Activated CD4-positive, alpha-beta T cell treated with anti-CD3 and anti-CD28 coated beads, Interleukin-2, amount 50 U/mL, for 16 hours (primary cell): Measurements from ENCODE around the gene USP35.
"Not testable (repeated sequence)": the region's sequence is repeated elsewhere in the genome, so short reads cannot be mapped to it uniquely, and the experiment has no call there.

Experiments
- DNase-seq: peaks from one replicate; pipeline ENCODE4 v3.0.0-alpha.2; 2020

The USP35 gene

DNA sequence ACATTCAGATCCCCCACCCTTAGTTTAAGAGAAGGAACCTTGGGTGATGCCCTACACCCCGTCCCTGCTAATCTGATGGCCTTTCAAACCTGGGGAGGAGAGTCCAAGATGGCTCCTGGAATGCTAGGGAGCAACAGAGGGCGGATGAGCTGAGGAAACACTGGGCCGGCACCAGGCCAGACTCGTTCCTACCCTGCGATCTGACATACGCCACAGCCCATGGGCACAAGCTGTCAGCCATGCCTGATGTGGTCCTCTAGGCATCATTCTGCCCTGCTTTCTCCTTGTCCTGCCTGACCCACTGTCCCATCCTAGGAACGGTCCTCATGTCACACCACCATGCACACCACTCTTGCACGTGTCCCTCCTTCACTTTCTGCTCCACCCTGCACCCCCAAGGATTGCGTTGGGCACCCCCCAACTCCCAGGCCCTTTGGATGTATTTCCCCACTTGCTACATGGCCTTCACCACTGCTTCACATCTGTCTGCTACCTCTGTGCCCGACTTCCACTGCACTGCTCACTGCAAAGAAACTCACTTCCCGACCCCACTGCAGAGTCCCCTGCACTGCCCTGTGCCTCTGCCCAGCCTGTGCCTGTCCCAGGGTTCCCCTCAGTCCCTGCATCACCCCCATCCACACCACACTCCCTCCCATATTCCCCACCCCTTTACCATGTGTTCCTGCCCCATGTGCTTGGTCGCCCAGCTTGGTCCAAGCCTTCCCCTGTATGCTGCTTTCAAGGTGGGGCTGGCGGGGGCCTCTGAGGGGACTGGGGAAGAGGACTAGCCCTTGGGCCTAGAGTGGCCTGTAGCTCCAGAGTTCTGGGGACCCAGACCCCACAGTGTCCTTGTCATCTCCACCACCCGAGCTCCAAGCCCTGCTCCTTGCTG, 29.2 kb downstream of the USP35 start:
- DNase-seq: no peak

DNA sequence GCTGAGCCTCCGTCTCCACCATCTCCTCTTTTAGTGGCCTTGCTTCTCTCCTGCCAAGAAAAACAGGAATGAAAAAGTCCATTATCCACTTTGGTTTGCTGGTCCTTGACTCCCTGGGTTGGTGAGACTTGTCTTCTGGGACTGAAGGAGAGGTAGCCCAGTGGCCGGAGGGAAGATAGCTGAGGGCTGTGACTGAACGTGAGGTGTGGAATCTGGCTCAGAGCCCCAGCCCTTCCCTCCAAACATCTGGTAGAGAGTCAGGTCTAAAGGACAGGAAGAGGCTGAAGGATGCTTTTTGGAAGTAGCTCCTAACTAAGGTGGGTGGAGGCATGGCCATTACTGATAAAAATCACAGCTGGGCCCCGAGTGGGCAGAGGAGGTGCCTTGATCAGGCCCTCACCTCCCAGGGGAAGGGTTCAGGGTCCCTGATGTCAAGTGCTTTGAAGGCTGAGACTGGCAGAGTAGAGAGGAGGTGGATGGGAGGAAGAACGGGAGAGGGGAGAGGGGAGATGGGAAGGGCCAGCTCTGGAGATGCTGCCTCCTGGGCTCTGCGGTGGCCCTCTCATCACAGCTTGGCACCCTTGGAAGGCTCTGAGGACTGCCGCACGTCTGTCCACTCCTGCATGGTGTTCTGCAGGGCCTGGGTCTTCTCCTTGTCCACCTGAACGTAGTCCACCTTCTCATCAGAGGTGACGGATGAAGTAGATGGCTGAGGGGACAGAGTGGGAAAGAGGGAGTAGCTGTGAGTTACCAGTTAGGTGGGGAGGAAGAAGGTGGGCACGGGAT, 30.2 kb downstream of the USP35 start:
- DNase-seq: no peak

DNA sequence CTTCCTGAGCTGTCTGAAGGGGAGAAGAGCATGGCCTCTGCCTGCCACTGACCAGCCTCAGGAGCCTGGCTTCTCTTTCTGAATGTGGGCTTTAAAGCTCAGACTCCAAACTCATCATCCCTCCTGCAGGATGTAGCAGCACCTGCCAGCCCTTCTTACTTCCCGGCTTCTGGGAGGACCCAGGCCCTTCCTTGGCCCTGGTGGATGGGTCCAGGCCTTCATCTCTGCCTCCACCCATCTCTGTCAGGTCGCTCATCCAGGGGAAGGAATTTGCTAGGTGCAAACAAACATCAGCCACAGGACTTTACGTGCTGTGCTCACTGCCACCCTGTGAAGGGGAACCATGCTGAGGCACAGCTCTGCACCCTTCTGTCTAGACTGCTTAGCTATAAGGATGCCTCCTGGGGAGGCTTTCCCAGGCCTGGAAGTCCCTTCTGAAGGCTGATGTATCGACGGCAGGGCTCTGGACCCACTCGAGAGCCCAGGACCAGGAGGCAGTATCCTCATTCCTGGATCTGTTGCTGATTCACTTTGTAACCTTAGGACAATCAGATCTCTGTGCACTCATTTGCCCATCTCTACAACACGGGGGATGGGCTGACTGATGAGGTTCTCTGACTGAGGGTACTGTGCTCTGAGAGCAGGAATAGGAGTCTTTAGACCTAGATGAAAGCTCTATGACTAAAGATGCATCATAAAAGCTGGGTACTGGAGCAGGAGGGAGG, 30.9 kb downstream of the USP35 start:
- no peak for DNase-seq

DNA sequence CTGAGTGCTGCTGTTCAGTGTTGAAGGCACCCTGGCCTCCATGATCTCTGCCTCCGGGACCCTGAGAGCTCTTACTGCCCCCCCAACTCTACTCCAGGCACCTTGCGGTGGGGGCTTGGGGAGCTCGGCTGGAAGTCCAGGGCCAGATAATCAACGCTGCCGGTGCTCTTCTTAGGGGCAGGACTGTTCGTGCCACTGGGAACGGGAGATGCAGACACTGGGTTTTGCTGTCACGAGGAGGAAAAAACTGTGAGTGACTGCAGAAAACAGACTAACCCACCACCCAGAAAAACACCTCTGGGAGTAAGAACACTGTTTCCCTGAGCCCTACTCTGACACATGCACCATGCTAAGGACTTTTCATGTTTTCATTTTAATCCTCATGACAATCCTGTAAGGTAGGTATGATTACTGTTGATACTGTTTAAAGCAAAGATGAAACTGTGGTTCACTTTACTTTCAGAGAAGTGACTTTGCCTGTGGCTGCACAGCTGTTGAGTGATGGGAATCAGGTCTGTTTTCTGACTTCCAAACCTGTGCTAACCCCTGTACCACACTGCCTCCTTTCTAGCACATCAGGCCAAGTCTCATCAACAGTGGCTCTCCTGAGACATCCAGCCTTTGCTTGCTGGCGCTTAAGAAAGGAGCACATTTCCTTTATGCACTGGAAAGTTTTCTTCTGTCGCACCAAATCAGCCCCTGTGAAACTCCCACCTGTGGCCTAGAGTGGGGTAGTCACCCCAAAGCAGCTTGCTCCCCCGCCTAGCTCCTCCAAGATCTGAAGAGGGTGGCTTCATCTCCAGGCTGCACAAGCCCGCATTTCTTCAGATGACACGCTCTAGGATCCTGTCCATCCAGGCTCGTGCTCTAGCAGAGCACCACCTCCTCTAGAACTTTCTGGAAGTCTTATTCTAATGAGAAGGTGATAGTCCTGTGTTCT, 31.8 kb downstream of the USP35 start:
- DNase-seq: no peak

DNA sequence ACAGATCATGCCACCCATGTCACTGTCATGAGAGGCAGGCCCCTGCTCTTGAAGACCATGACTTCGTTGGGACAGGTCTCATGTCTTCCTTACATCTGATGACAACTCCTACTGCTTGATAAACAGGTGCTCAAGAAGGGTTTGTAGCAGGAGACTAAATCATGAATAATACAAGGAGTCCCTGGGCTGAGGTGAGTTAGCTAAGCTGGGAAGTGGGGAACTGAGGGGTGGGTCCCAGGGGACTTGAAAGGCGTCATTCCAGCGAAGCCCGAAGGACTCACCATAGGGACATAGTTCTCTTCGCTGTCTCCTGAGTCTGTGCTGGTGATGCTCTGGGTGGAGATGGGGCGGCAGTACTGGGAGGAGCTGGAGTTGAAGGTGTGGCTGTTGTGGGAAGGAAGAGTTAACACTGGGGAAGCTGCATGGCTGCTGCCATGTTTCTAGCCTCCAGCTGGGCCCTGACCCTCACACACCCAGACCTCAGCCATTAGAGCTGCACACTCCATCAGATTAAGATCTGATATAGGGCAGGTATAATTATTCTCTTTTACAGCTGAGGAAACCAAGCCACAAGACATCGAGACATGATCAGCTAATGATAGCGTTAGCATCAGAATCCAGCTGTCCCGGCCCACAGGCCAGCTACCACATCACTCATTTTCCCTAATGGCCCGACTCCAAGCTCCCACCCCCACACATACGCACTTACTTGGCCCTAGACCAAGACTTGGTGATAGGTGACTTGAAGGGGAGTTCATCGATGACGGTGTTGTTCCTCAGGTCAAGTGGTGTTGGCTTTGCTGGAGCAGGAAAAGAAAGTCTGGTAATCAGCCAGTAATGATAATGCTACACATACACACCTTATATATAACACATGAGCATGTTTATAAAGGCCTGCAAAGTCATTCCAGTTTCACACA, 32.9 kb downstream of the USP35 start:
- no peak for DNase-seq

DNA sequence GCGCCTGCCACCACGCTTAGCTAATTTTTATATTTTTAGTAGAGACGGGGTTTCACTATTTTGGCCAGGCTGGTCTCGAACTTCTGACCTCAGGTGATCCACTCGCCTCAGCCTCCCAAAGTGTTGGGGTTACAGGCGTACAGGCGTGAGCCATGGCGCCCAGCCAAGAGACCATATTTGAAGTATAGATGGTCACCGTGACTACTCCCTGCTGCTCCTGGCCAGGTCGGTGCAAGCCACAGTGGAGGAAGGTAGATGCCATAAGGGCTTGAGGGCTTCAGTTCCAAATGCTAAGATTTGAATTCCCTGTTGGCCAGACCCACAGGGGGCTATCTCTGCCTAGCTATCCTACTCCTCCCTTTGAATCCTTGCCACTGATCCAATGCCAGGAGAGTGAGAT, 34.0 kb downstream of the USP35 start:
- not testable (repeated sequence) for DNase-seq

DNA sequence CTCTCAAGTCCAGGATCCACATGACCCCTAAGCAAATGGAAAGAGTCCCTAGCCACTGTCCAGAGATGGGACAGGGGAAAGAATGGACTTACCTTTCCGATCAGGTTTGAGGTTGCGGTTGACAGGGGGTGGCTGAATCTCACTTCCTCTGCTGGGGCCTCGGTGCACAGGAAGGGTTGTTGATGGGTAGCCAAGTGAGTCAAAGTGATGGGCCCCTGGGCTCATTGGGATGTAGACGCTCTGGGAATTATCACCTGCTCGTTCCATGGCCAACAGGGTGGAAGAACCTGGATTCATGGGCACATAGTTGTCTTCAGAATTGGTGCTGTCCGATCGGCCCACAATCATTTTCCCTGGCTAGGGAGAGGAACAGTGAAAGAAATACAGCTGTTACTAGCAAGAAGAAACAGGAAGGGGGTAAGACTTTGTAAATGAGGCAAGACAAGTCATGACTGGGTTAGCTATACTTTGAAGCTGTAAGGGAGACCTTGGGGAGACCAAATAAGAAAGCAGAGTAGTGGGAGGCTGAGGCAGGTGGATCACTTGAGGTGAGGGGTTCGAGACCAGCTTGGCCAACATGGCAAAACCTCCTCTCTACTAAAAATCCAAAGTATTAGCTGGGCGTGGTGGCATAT, 34.7 kb downstream of the USP35 start:
- no peak for DNase-seq

DNA sequence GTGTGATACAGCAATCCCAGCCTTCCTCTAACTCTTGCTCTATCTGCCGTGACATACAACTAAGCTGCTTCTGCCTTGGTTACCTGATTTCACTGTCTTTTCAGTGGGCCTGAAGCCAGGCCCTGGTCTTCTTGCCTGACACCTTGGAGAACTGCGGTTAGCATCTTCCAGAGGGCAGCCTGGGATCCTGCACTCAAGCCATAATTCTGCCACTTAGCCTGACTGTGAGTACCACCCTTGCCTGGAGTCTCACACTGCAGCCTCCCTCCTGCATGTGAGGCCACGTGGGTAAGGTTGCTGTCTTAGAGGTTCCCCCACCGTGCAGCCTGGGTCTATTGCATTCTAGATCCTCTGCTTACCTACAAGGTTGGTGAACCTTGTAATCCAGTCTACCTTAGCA, 35.8 kb downstream of the USP35 start:
- DNase-seq: no peak

DNA sequence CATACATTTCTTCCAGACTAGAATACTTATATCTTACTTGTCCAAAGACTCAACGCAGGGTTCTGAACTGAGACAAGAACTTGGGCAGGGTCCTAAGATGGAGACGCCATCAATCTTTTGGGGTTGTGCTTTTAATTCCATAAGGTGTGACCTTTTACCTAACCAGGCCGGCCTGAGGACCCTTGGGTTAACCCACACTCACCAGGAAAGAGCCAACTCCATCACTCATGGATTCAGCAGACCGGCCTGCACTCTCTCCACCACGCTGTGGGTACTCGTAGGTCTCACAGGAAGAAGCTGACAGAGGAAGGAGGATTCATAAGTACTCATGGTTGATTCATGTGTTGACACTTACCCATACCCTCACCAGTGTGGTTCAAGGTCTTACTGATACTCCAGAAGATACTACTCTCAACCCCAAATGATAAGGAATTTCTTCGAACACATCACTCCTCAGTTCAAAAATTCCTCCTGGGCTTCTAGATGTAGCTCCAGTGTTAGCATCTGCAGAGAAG, 36.2 kb downstream of the USP35 start:
- no peak for DNase-seq

DNA sequence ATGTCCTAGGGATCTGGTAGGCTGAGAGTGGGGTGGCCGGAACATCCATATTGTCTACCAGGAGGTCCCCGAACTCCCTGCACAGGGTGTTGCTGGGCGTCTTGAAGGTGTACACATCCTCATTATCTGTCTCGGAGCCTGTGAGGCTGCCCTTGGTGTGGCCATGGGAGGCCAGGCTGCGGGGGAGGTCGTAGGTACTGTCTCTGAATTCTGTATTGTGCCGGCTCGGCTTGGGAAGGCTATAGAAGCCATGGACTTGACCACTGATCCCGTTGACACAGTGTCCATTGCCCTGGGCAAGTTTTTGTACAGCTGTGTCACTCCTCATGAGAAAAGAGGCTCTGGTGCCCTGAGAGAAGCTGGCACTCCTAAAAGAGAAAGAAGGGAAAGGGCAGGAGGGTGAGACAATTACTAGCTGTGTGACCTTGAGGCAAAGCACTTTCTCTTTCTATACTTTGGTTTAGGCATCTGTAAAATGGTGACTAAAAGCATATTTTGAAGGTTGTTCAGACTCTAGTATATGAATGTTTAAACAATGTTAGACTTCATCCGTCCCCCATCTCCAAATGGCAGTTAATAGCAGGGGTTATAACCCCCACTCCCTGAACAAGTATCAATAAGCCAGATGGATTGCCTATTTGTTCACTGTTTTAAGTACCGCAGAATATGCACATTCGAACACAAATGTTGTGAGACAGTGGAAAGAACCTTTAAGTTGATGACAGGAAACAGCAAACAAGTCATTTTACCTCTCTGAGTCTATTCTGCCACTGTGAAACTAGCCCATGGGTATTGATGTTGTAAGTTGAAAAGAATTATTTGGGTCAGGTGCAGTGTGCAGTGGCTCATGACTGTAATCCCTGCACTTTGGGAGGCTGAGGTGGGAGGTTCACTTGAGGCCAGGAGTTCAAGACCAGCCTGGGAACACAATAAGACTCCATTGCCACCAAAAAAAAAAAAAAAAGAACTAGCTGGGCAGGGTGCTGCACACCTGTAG, 38.3 kb downstream of the USP35 start:
- peak; percentile 27 for DNase-seq

DNA sequence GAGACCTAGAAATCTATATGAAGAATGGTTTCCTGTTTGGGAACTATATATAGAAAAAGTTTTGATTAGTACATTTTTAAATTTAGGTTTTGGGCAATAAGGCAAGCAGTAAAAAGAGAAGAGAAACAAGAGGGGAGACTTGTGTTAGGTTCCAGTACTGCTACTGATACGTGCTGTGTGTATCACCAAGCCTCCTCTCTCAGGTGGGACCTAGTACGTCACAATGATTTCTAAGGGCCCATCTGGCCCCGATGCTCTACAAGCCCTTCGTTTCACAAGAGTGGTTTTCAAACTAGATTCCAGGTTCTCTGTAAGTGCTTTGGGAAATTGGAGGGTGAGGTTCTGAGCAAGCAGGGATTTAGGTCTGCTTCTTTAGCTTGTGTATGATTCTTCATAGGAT, 39.2 kb downstream of the USP35 start:
- DNase-seq: no peak

DNA sequence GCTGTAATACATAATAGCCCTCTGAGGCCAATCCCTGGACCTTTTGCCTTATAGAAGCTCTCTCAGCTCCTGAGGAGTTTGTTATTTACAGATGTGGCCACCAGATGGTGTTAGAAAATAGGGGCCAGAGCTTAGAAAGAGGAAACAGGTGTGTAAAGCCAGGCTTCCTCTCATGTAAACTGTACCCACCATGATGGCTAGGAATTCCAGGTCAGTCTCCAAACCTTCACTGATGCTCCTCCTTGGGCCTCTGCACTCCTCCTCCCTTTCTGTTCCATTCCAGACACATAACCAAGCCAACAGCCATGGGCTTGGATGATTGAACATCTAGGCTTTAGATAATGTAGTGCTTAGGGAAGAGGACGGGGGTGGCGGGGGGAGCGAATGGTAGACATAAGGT, 39.7 kb downstream of the USP35 start:
- peak; percentile 41 for DNase-seq

DNA sequence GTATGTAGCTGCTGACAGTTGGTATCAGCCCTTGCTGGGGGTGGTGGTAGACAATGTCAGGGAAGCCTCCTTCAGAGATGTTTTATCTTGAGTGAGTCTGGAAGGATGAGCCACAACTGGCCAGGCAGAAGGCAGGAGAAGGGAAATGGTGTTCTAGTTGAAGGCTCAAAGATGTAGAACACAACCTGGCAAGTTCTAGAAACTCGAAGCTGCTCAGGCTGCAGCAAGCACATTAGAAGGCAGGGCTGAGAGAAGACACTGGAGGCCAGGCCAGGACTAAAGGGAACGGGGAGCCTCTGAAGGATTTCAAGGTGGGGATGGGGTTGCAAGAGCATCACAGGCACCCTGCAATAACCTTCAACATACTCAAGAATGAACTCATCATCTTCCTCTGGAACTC, 40.4 kb downstream of the USP35 start:
- DNase-seq: no peak

DNA sequence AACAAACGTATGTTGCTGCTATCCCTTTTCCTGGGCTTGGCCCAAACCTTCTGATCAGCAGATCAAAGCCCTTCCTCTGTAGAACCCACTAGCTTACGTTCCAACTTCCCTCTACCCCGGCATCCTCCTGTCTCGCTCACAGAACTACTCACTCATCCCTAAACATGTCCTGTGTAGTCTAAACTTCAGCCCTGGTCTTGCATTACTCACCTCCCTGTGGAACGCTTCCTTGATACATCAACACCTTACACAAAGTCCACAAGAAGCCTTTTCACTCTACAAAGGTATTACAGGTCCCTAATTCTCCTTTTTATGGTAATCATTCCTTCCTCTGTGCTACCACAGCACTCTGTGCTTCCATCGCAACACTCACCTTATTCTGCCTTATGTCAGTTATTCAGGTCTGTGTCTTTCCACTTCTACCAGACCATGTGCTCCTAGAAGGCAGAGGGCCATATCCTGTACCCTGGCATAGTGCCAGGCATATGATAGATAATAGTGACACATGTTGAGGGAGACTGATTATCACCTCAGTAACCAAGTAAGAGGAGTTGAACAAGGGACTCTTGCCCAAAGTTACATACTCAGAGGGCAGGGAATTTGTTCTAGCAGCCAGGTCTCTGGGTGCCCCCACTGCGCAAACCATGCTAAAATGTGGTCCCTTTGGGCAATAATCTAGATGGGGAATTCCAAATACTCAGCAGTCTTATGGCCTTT, 41.6 kb downstream of the USP35 start:
- DNase-seq: no peak

DNA sequence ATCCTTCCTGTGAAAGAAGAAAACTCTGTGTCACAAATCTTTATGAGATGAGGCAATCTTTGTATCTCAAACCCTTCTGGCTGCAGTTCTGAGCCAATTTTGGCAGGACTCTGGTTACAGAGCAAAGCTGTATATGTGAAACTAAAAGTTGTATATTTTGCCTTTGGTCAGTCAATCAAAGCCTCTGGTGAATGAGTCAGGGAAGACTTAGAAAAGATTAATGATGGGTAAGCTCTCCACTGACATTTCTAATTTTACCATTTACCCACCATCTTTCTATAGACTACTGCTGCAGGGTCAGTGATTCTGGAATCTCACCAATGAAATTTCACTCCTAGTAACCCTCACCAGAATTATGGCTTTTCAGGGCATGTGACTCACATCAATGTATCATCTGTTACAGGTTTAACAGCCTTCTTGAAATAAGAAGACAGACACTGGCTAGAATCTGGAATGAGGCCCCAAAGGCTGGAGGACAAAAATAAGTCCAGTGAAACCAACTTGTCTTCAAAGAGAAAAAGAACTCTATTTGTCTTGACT, 43.3 kb downstream of the USP35 start:
- DNase-seq: no peak

DNA sequence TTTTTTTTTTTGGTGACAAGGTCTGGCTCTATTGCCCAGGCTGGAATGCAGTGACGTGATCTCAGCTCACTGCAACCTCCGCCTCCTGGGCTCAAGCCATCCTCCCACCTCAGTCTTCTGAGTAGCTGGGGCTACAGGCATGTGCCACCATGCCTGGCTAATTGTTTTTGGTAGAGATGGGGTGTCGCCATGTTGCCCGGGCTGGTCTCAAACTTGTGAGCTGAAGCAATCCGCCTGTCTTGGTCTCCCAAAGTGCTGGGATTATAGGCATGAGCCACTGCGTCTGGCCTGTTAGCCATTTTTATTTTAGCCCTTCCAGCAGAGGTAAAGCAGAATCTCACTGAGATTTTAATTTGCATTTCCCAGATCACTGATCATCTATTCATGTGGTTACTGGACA, 44.3 kb downstream of the USP35 start:
- DNase-seq: not testable (repeated sequence)

DNA sequence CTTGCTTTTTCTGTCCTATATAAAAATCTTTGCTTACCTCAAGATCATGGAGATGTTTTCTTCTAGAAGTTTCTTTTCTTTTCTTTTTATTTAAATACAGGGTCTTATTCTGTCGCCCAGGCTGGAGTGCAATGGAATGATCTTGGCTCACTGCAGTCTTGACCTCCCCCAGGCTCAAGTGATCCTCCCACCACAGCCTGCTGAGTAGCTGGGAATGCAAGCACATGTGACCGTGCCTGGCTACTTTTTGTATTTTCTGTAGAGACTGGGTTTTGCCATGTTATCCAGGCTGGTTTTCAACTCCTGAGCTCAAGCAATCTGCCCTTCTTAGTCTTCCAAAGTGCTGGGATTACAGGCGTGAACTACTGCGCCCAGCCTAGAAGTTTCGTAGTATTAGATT, 45.3 kb downstream of the USP35 start:
- DNase-seq: no peak
